H9 (cell line): ENCODE measurements around the gene OR2Z1. TPM values are rescaled to one million over a fixed set of nuclear protein-coding genes. Genes with fewer than 3 reads are reported as not detected.

Experiments
- DNase-seq: peaks from one replicate; pipeline ENCODE4 v3.0.0-alpha.2; 2017
- H2AFZ ChIP-seq: one replicate; pipeline ENCODE4 v1.6.1; 2013; ENCODE audit warnings: mild to moderate bottlenecking, low read length, control low read depth, moderate library complexity
- H2AK5ac ChIP-seq: 2 replicates; pipeline ENCODE4 v1.6.1; 2013; ENCODE audit warnings: low read length, control low read depth, mixed read lengths; ENCODE audit not compliant: insufficient read length
- H2BK120ac ChIP-seq: one replicate; pipeline ENCODE4 v1.6.1; 2013; ENCODE audit warnings: low read depth, mild to moderate bottlenecking, low read length, control low read depth, inconsistent platforms; ENCODE audit not compliant: poor library complexity, severe bottlenecking
- H2BK12ac ChIP-seq: 2 replicates; pipeline ENCODE4 v1.6.1; 2013; ENCODE audit warnings: low read length, control low read depth, mixed read lengths, low read depth; ENCODE audit not compliant: insufficient read length
- H2BK15ac ChIP-seq: 2 replicates; pipeline ENCODE4 v1.6.1; 2013; ENCODE audit warnings: low read depth, low read length, control low read depth
- H2BK20ac ChIP-seq: one replicate; pipeline ENCODE4 v1.6.1; 2013; ENCODE audit warnings: low read depth, mild to moderate bottlenecking, low read length, control low read depth, inconsistent platforms; ENCODE audit not compliant: poor library complexity, severe bottlenecking
- H2BK5ac ChIP-seq: 2 replicates; pipeline ENCODE4 v1.6.1; 2013; ENCODE audit warnings: low read length, control low read depth, mixed read lengths; ENCODE audit not compliant: insufficient read length
- H3K14ac ChIP-seq: 2 replicates; pipeline ENCODE4 v1.6.1; 2013; ENCODE audit warnings: low read length, control low read depth; ENCODE audit not compliant: insufficient read depth
- H3K18ac ChIP-seq: 2 replicates; pipeline ENCODE4 v1.6.1; 2013; ENCODE audit warnings: low read depth, mild to moderate bottlenecking, mixed read lengths, low read length, control low read depth; ENCODE audit not compliant: insufficient read length
- H3K23ac ChIP-seq: 2 replicates; pipeline ENCODE4 v1.6.1; 2013; ENCODE audit warnings: low read length, control low read depth, mixed read lengths, low read depth; ENCODE audit not compliant: insufficient read length
- H3K23me2 ChIP-seq: 2 replicates; pipeline ENCODE4 v1.6.1; 2013; ENCODE audit warnings: low read depth, mild to moderate bottlenecking, mixed read lengths, low read length, control low read depth; ENCODE audit not compliant: insufficient read length, poor library complexity, severe bottlenecking
- H3K27ac ChIP-seq: 2 replicates; pipeline ENCODE4 v1.5.1; 2013; ENCODE audit warnings: low read length, control low read depth, mixed read lengths, low read depth; ENCODE audit not compliant: insufficient read length
- H3K27me3 ChIP-seq: 2 replicates; pipeline ENCODE4 v1.6.1; 2013; ENCODE audit warnings: low read length, control low read depth, inconsistent platforms; ENCODE audit not compliant: insufficient read depth
- H3K4ac ChIP-seq: 2 replicates; pipeline ENCODE4 v1.6.1; 2013; ENCODE audit warnings: low read depth, mild to moderate bottlenecking, control low read depth, inconsistent platforms, low read length, moderate library complexity
- H3K4me1 ChIP-seq: 2 replicates; pipeline ENCODE4 v1.6.1; 2013; ENCODE audit warnings: low read length, control low read depth, inconsistent platforms; ENCODE audit not compliant: insufficient read depth
- H3K4me2 ChIP-seq: 2 replicates; pipeline ENCODE4 v1.6.1; 2013; ENCODE audit warnings: low read length, control low read depth, mixed read lengths; ENCODE audit not compliant: insufficient read length, insufficient read depth
- H3K56ac ChIP-seq: 2 replicates; pipeline ENCODE4 v1.6.1; 2013; ENCODE audit warnings: low read depth, mild to moderate bottlenecking, mixed read lengths, low read length, control low read depth; ENCODE audit not compliant: insufficient read length
- H3K79me1 ChIP-seq: 2 replicates; pipeline ENCODE4 v1.6.1; 2013; ENCODE audit warnings: low read depth, mild to moderate bottlenecking, moderate library complexity, low read length, control low read depth, inconsistent platforms; ENCODE audit not compliant: insufficient read depth, poor library complexity, severe bottlenecking
- H3K79me2 ChIP-seq: 2 replicates; pipeline ENCODE4 v1.6.1; 2013; ENCODE audit warnings: low read length, control low read depth, inconsistent platforms; ENCODE audit not compliant: insufficient read depth
- H3K9ac ChIP-seq: 2 replicates; pipeline ENCODE4 v1.6.1; 2013; ENCODE audit warnings: low read length, control low read depth, mixed read lengths; ENCODE audit not compliant: insufficient read length; ENCODE audit errors: extremely low read depth
- H3K9me3 ChIP-seq: one replicate; pipeline ENCODE4 v1.6.1; 2013; ENCODE audit warnings: low read depth, low read length, inconsistent platforms; ENCODE audit not compliant: control insufficient read depth
- H3T11ph ChIP-seq: one replicate; pipeline ENCODE4 v1.6.1; 2013; ENCODE audit warnings: mild to moderate bottlenecking, low read length, control low read depth, inconsistent platforms
- H4K20me1 ChIP-seq: one replicate; pipeline ENCODE4 v1.6.1; 2013; ENCODE audit not compliant: control insufficient read depth, insufficient read length, insufficient read depth
- H4K5ac ChIP-seq: 2 replicates; pipeline ENCODE4 v1.6.1; 2013; ENCODE audit warnings: low read depth, mild to moderate bottlenecking, mixed read lengths, low read length, control low read depth; ENCODE audit not compliant: insufficient read length
- H4K8ac ChIP-seq: replicated peaks from 2 replicates; pipeline ENCODE4 v1.6.1; 2013; ENCODE audit warnings: low read length, control low read depth, mixed read lengths, low read depth; ENCODE audit not compliant: insufficient read length
- H4K91ac ChIP-seq: 2 replicates; pipeline ENCODE4 v1.6.1; 2013; ENCODE audit warnings: low read depth, mild to moderate bottlenecking, moderate library complexity, mixed read lengths, low read length, control low read depth; ENCODE audit not compliant: insufficient read length
- H3K27ac Mint-ChIP-seq, 3 experiments: 2 replicates in 2 of 3; 3 replicates in 1 of 3; pipeline ENCODE4 v1.8.0; 2020 to 2021; ENCODE audit warnings: mixed read lengths in 3 of 3, mild to moderate bottlenecking in 1 of 3, moderate library complexity in 1 of 3
- H3K27me3 Mint-ChIP-seq: 2 replicates; pipeline ENCODE4 v1.8.0; 2021; ENCODE audit warnings: low read depth, mild to moderate bottlenecking, moderate library complexity, mixed read lengths
- H3K36me3 Mint-ChIP-seq, 3 experiments: 2 replicates in 2 of 3; 3 replicates in 1 of 3; pipeline ENCODE4 v1.8.0; 2020 to 2021; ENCODE audit warnings: low read depth in 3 of 3, mixed read lengths in 3 of 3; ENCODE audit not compliant: insufficient read depth in 1 of 3
- H3K4me1 Mint-ChIP-seq, 2 experiments: 2 replicates each; pipeline ENCODE4 v1.8.0; 2020; ENCODE audit warnings: mixed read lengths in 2 of 2
- H3K4me3 Mint-ChIP-seq, 2 experiments: 2 replicates in 1 of 2; 3 replicates in 1 of 2; pipeline ENCODE4 v1.8.0; 2020 to 2021; ENCODE audit warnings: mild to moderate bottlenecking in 2 of 2, mixed read lengths in 2 of 2, moderate library complexity in 1 of 2
- H3K9me3 Mint-ChIP-seq, 2 experiments: 2 replicates in 1 of 2; 3 replicates in 1 of 2; pipeline ENCODE4 v1.8.0; 2020; ENCODE audit warnings: mild to moderate bottlenecking in 2 of 2, mixed read lengths in 2 of 2, moderate library complexity in 1 of 2
- total RNA-seq: library from RNA; stranded (reverse); gene quantifications from 2 replicates; pipeline ENCODE4 v1.2.1, GENCODE V29; 2021
- TF ChIP-seq, protein P1 (sequence below): fragments of 200-600 bp; sonication (generic); conservative IDR thresholded peaks from 3 replicates; pipeline ENCODE4 v1.8.0; 2021; ENCODE audit warnings: antibody characterized with exemption, mild to moderate bottlenecking

OR2Z1 gene
- total RNA-seq, 1 experiment from 2014 or later, result not detected

DNA sequence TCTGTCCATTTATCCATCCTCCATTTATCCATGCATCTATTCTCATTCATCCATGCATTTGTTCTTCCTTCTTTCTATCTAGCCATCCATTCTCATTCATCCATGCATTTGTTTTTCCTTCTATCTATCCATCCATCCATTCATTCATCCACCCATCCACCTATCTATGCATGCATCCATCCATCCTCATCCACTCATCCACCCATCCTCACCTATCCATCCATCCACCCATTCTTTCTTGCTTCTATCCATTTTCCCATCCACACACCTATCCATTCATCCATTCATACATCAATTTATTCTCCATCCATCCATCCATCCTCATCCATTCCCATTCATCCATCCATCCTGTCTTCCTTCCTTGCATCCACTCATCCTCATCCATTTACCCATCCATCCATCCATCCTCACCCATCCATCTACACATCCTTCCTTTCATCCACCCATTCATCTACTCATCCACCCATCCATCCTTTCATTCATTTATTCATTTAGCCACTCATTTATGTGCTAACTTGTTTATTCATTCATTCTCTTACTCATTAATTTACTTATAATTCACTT, 43.1 kb upstream of the OR2Z1 start:
- Histone ChIP-seq H3K14ac (no peak overlapping the region), H3K79me2 (no peaks in the 10 kb centered on the region), H3K9ac (no peak overlapping the region), H3K4me1 (no peaks in the 10 kb centered on the region), H3K79me1 (no peaks in the 10 kb centered on the region), H4K5ac (no peak overlapping the region), H3K27ac (no peak overlapping the region), H4K8ac (no peak overlapping the region), H2BK20ac (no peak overlapping the region), H3K27me3 (no peaks in the 10 kb centered on the region), H3K4ac (no peak overlapping the region), H2AK5ac (no peak overlapping the region), H3K18ac (no peak overlapping the region), H3K4me2 (no peak overlapping the region), H3K9me3 (no peaks in the 10 kb centered on the region), H3K23ac (no peak overlapping the region), H2BK5ac (no peak overlapping the region), H3K23me2 (no peaks in the 10 kb centered on the region), H3T11ph (no peak overlapping the region), H4K91ac (no peak overlapping the region), H2BK15ac (no peak overlapping the region), H2AFZ (no peak overlapping the region), H2BK12ac (no peak overlapping the region), H3K56ac (no peak overlapping the region), H4K20me1 (no peaks in the 10 kb centered on the region), H2BK120ac (no peak overlapping the region)
- no peak for DNase-seq
- TF ChIP-seq, protein P1, sequence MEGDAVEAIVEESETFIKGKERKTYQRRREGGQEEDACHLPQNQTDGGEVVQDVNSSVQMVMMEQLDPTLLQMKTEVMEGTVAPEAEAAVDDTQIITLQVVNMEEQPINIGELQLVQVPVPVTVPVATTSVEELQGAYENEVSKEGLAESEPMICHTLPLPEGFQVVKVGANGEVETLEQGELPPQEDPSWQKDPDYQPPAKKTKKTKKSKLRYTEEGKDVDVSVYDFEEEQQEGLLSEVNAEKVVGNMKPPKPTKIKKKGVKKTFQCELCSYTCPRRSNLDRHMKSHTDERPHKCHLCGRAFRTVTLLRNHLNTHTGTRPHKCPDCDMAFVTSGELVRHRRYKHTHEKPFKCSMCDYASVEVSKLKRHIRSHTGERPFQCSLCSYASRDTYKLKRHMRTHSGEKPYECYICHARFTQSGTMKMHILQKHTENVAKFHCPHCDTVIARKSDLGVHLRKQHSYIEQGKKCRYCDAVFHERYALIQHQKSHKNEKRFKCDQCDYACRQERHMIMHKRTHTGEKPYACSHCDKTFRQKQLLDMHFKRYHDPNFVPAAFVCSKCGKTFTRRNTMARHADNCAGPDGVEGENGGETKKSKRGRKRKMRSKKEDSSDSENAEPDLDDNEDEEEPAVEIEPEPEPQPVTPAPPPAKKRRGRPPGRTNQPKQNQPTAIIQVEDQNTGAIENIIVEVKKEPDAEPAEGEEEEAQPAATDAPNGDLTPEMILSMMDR, result no peak
- no peaks in the 10 kb centered on the region for H3K4me1 Mint-ChIP-seq
- peaks cover 9% of the 10 kb centered on the region for H3K27me3 Mint-ChIP-seq
- H3K4me3 Mint-ChIP-seq, result no peak overlapping the region; a peak in 1 of 5 replicates
- no peak overlapping the region for H3K27ac Mint-ChIP-seq
- H3K36me3 Mint-ChIP-seq, result peaks cover 3 to 6% (median 5%) of the 10 kb centered on the region in 3 experiments; a peak in 4 of 7 replicates
- peaks cover 14 to 51% of the 10 kb centered on the region in 2 experiments for H3K9me3 Mint-ChIP-seq
